GM19397 (cell line): ENCODE data around the gene RAD54L.
"Not testable (repeated sequence)": the region's sequence is repeated elsewhere in the genome, so short reads cannot be mapped to it uniquely, and the experiment has no call there.

Source experiments
- ATAC-seq: cut with Tn5 transposase; IDR thresholded peaks from one replicate; pipeline ENCODE4 v1.9.1; 2021; ENCODE audit warnings: mild to moderate bottlenecking, moderate library complexity; ENCODE audit not compliant: unreplicated experiment

RAD54L gene

DNA sequence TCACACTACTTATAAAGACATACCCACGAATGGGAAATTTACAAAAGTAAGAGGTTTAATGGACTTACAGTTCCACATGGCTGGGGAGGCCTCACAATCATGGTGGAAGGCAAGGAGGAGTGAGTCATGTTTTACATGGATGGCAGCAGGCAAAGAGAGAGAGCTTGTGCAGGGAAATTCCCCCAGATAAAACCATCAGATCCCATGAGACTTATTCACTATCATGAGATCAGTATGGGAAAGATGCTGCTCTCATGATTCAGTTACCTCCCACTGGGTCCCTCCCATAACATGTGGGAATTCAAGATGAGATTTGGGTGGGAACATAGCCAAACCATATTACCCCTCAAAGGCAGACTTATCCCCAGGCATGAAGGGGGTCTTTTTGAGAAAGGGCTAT is 8.7 kb upstream of the RAD54L start:
- ATAC-seq: not testable (repeated sequence)

- not testable (repeated sequence) for ATAC-seq
Observed at GRCh38 chr1:46241733-46242132, 5.8 kb upstream of the RAD54L start.

- no peak for ATAC-seq
Observed at GRCh38 chr1:46242918-46243317, 4.6 kb upstream of the RAD54L start.

GRCh38 chr1:46243831-46244230 is 3.7 kb upstream of the RAD54L start:
- not testable (repeated sequence) for ATAC-seq

DNA sequence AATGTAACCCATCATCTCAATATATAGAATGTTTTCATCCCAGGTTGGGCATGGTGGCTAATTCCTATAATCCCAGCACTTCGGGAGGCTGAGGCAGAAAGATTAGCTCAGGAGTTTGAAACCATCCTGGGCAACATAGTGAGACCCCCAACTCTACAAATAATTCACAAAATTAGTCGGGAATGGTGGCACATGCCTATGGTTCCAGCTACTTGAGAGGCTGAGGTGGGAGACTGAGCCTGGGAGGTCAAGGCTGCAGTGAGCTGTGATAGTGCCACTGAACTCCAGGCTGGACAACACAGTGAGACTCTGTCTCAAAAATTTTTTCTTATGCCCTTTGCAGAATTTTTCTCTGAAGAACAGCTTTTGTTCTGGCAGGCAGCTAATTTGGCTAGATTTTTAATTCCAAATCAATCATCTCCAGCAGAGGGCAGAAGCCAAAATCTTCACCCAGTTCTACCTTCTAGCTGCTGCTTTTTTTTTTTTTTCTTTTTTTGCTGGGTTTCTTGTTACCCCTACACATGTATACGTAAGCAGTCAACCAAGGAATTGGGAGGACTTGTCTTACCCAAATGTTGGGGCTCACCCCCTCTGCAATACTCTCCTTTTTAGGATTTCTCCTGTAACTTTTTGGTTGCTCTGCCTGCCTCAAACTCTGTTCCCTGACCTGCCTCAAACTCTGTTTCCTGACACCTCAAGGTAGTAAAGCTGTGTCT is 2.7 kb upstream of the RAD54L start:
- ATAC-seq: no peak

DNA sequence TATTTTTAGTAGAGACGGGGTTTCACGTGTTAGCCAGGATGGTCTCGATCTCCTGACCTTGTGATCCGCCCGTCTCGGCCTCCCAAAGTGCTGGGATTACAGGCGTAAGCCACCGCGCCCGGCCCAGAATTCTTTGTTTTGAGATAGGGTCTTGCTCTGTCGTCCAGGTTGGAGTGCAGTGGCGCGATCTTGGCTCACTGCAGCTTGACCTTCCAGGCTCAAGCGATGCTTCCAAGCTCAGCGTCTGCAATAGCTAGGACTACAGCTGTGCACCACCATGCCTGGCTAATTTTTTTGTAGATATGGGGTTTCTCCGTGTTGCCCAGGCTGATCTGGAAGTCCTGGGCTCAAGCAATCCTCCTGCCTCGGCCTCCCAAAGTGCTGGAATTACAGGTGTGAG is 1.4 kb upstream of the RAD54L start:
- not testable (repeated sequence) for ATAC-seq

DNA sequence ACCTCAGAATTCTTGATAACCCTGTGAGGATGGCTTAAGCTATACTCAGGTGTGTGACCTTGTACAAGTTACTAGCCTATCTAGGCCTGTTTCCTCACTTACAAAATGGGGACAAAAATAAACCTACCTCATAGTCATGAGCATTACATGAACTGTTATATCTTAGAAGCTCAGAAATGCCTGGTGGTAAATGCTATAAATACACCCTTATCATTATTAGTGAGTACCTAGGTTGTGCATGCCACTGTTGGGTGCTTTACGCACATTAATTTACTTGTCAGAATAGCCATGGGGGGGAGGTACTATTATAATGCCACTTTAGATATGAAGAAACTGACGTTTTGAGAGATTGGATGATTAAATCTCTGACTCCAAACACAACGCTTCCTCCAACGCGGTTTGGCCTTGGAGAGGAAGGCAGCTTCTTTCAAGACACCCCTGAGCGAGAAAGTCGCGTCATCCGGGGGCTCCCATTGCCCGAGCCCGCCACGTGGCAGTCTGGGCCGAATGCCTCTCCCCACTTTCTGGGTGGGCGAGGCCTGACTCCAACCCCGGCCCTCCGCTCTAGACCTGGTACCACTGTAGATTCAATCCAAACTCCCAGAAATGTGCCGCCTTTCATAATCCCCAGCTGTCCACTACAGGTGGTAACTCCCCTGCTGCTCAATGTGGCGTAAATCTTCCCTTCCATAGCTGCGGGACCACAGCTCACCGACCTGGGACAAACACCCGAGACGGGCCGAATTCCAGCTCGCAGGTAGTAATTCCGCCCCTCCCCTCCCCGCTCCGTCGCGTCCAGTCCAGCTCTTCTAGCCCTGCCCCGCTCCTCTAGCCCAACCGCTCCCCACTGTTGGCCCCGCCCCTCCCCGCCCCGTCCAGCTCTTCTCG is 771 bp upstream of the RAD54L start:
- peak; percentile 47 for ATAC-seq

GRCh38 chr1:46248122-46248920 is 758 bp downstream of the RAD54L start:
- ATAC-seq: no peak

GRCh38 chr1:46254668-46255067 is 7.1 kb downstream of the RAD54L start:
- no peak for ATAC-seq

GRCh38 chr1:46256523-46256922 is 9.0 kb downstream of the RAD54L start:
- no peak for ATAC-seq

GRCh38 chr1:46262508-46262907 is 14.9 kb downstream of the RAD54L start:
- ATAC-seq: no peak

DNA sequence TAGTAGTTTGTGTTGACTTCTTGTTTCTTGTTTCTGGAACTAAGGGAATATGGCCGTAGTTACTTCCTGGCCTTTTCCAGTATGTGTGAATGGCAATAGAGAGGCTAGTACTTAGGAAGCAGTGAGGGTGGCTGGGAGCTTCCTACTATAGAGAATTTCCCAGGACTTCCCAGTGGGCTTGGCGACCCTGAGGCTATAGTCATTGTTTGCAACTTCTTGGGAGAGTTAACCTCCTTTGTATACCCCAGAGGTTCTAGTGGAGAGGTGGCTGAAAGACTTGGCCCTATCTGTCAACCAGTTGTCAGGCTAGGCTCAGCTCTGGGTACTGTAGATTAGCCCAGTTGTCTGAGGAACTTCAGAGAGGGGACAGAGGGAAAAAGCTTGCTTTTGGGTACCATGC is 15.6 kb downstream of the RAD54L start:
- ATAC-seq: no peak

- no peak for ATAC-seq
Observed at GRCh38 chr1:46268578-46268977, 21.0 kb downstream of the RAD54L start.

DNA sequence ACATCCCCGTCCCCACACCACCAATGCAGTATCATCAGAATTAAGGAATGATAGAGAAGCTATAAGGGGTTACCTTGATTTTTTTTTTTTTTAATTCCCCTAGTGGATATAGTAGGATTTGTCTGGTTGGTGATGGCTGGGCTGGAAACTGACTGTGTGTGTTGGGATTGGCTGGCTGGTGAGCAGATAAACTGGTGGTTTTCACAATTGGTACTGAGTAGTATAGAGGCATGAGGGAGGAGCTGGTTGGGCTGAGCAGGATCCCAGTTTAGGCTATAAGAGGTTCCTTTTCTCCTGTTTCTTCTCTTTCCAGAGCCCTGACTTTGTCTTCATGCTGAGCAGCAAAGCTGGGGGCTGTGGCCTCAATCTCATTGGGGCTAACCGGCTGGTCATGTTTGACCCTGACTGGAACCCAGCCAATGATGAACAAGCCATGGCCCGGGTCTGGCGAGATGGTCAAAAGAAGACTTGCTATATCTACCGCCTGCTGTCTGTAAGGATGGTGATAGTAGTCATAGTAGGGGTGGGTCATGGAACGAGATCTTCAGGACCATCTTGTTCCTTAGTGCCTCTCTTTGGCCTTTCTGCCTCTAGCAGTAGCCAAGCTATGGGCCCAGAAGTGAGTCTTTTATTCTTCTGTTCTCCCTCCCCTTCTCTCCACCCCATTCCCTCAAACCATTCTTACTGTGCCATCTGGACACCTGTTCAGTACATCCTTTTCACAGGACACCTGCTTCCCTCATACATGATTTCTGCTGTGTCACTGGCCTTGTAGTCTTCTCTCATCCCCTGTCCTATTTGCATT is 26.9 kb downstream of the RAD54L start:
- no peak for ATAC-seq

DNA sequence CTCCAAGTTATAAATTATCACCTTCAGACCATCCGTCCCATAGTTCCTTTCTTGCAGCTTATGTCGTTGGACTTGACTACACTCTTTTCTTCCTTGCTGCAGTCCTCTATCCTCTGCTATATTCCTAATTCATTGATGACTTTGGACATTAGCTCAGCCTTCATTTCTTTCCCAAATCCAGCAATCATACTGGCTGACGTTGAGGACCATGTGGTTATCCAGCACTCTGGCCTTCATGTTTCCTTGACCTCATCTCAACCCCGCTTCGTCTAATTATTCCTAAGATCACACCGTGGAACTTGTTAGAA is 27.4 kb downstream of the RAD54L start:
- ATAC-seq: no peak

- no peak for ATAC-seq
Observed at GRCh38 chr1:46277658-46278373, 30.3 kb downstream of the RAD54L start.

- no peak for ATAC-seq
Observed at GRCh38 chr1:46278807-46279206, 31.2 kb downstream of the RAD54L start.

GRCh38 chr1:46280092-46280491 is 32.5 kb downstream of the RAD54L start:
- no peak for ATAC-seq

DNA sequence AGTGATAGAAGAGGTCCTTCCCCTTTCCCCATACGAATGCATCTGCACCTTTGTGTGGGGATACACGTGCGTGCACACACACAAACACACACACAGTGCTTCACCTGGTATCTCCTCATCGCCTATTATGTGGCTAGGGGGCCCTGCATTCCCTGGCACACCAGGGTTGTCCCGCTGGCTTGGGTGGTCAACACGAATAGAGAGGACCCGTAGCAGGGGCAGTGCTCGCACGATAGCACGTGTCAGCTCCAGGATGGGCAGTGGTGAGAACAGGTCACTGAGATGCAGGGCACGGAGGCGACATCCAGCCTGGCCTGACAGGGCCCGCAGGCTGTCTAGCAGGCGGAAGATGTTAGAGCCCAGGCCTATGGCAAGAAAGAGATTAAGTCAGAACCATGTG is 33.5 kb downstream of the RAD54L start:
- ATAC-seq: no peak

DNA sequence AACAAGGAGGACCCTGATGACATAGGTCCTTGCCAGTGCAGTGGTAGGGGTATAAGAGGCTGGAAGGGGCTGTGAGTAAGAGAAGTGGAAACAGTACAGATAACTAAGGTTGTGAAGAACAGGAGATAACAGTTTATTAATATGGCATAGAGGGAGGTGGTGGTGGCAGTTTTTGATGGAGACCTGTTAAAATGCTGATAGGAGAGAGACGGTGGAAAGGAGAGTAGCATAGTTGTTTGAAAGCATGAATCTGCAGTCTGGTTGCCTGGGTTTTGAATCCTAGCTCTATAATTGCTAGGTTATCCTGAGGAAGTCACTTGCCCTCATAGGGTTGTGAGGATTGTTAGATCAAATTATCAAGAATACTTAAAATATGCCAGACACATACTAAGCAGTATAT is 36.5 kb downstream of the RAD54L start:
- ATAC-seq: no peak
